IPS-18a (cell line): Measurements from ENCODE around the gene SLC27A2.

Experiments used
- H3K27ac ChIP-seq: one replicate; pipeline ENCODE4 v1.5.1; 2013; ENCODE audit warnings: low read length
- H3K27me3 ChIP-seq: one replicate; pipeline ENCODE4 v1.6.1; 2013; ENCODE audit warnings: mild to moderate bottlenecking, low read length; ENCODE audit not compliant: control insufficient read depth, insufficient read depth
- H3K36me3 ChIP-seq: one replicate; pipeline ENCODE4 v1.6.1; 2013; ENCODE audit warnings: low read depth, low read length; ENCODE audit not compliant: control insufficient read depth
- H3K4me1 ChIP-seq: one replicate; pipeline ENCODE4 v1.6.1; 2013; ENCODE audit warnings: low read depth, low read length; ENCODE audit not compliant: control insufficient read depth
- H3K4me3 ChIP-seq: one replicate; pipeline ENCODE4 v1.5.1; 2013; ENCODE audit warnings: low read length
- H3K9ac ChIP-seq: one replicate; pipeline ENCODE4 v1.6.1; 2013; ENCODE audit warnings: mild to moderate bottlenecking, low read length, moderate library complexity
- H3K9me3 ChIP-seq: one replicate; pipeline ENCODE4 v1.6.1; 2013; ENCODE audit warnings: low read depth, low read length; ENCODE audit not compliant: control insufficient read depth

SLC27A2 gene

DNA sequence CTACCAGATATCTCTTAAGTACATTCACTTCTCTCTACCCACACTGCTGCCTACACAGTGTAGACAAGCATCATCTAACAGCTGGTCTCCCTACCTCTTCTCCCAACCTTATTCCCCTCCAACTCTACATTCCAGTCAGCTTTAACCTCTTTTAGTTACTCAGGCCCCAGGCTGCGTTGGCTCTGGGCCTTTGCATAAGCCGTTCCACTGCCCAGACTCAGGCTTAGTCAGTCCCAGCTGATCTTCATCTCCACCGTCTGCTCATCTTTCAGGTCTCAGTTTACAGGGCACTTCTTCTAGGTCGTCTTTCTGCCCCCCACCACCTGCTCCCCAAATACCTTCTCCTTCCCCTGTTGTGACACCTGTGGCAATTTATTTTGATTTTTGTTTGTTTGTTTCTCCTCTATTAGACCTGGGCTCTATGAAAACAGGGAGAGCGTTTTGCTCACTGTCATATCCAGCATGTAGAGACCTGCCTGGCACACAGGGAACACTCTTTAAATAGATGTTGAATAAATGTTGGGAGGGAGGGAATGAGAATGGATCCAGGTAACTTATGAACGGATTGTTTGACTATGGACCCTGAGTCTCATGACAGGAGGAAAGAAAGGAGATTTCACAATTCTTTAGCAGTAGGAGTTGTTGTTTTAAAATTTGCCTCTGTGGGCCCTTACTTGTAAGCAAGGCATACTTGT is 11.1 kb downstream of the SLC27A2 start:
- Histone ChIP-seq H3K9me3 (no peaks in the 10 kb centered on the region), H3K4me3 (no peak overlapping the region), H3K36me3 (no peaks in the 10 kb centered on the region), H3K9ac (no peak overlapping the region), H3K27me3 (no peaks in the 10 kb centered on the region), H3K4me1 (no peaks in the 10 kb centered on the region), H3K27ac (no peak overlapping the region)

DNA sequence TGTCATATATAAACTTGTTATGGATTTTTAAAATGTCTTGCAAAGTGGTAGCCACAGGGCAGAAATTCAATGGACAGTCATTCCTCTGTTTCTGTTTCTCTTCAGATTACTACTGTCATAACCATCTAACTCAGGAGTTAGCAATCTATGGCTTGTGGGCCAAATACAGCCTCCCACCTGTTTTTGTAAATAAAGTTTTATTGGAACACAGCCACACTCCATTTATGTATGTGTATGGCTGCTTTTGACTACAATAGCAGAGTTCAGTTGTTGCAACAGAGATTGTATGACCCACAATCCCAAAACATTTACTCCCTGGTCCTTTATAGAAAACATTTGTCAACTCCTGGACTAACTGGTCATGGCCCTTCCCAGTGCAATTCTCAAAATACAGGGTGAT is 20.0 kb downstream of the SLC27A2 start:
- Histone ChIP-seq H3K36me3 (peaks cover 3% of the 10 kb centered on the region), H3K27ac (no peak overlapping the region), H3K9me3 (no peaks in the 10 kb centered on the region), H3K9ac (no peak overlapping the region), H3K27me3 (no peaks in the 10 kb centered on the region), H3K4me3 (no peak overlapping the region), H3K4me1 (no peaks in the 10 kb centered on the region)

DNA sequence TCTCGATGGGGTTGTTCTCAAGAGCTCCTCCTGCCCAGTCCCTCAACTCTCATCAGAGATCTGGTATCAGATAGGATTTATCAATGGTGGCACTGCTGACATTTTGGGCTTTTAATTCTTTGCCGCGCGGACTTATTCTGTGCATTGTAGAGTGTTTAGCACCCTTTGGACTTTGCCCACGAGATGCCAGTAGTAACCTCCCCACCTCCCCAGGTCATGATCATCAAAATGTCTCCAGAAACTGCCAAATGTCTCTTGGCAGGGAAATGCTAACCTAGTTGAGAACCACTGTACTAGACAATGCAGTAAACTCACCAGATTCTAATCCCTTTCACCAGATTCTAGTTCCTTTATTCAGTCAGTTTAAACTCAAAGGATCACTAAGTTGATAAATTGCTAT is 24.0 kb downstream of the SLC27A2 start:
- H3K36me3 ChIP-seq, result peaks cover 3% of the 10 kb centered on the region
- no peaks in the 10 kb centered on the region for H3K27me3 ChIP-seq
- no peak overlapping the region for H3K9ac ChIP-seq
- peaks cover 6% of the 10 kb centered on the region for H3K4me1 ChIP-seq
- H3K4me3 ChIP-seq, result no peak overlapping the region
- H3K9me3 ChIP-seq, result no peaks in the 10 kb centered on the region
- H3K27ac ChIP-seq, result no peak overlapping the region

DNA sequence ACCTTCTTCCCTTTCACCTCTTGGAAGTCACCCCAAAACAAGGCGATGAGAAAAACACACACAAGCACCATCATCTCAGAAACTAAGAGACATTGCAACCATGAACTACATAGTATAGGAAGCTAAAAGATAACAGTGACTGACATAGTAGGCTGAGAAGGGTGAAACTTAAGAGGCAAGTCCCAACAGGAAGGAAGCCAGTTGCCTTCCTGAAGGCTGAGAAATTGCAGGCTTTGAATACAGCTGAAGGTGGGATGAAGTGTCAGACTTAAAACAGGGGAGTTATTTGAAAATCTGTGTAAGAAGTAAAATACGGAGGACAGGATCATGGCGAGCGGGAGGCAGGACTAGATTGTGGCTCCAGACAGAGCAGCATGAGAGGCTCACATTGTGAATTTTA is 27.8 kb downstream of the SLC27A2 start:
- peaks cover 3% of the 10 kb centered on the region for H3K36me3 ChIP-seq

DNA sequence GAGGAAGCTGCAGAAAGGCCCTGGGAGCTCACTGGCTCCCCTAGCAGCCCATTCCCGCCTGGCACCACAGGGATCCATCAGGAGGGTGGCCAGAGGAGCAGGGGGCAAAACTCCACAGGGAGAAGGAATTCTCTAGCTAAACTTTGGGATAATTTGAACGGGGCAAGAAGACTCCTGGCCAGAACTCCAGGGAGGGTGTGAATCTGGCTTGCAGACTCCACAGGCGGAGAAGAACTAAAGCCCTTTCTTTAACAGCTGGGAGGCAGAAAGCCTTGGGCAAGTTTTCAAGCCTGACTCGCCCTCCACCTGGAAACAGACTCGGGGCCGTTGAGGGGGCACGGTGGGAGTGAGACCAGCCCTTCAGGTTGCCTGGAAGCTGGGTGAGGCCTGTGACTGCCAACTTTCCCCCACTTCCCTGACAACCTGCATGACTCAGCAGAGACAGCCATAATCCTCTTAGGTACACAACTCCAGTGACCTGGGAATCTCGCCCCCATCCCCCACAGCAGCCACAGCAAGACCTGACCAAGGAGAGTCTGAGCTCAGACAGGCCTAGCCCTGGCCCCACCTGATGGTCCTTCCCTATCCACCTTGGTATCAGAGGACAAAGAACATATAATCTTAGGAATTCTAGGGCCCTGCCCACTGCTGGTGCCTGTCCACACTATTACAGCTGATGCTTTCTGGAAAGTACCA is 28.6 kb downstream of the SLC27A2 start:
- H3K4me3 ChIP-seq, result no peak overlapping the region
- H3K27me3 ChIP-seq, result no peaks in the 10 kb centered on the region
- peaks cover 6% of the 10 kb centered on the region for H3K4me1 ChIP-seq
- H3K9me3 ChIP-seq, result no peaks in the 10 kb centered on the region
- H3K9ac ChIP-seq, result no peak overlapping the region
- H3K27ac ChIP-seq, result no peak overlapping the region
- no peaks in the 10 kb centered on the region for H3K36me3 ChIP-seq

More for the DNA sequence above, 27.8 kb downstream of the SLC27A2 start:
- Histone ChIP-seq H3K27me3 (no peaks in the 10 kb centered on the region), H3K4me3 (no peak overlapping the region), H3K27ac (no peak overlapping the region), H3K9me3 (no peaks in the 10 kb centered on the region), H3K9ac (no peak overlapping the region), H3K4me1 (peaks cover 6% of the 10 kb centered on the region)

DNA sequence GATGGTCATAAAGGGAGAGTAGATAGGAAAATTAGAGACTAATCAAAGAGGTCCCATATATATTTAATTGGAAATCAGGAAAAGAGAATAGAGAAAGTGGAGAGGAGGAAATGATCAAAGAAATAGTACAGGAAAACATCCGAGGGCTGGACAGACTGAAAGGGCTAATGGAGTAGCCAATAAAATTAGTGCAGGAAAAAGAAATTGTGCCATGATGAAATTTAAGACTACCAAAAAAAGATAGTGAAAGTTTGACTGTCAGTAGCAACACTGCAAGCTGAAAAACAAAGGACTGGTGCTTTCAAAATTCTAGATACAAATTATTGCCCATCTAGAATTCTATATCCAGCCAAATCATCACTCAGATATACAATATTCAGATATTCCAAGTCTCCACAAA is 36.3 kb downstream of the SLC27A2 start:
- Histone ChIP-seq H3K4me1 (no peaks in the 10 kb centered on the region), H3K4me3 (no peak overlapping the region), H3K36me3 (no peaks in the 10 kb centered on the region), H3K27me3 (no peaks in the 10 kb centered on the region), H3K9me3 (no peaks in the 10 kb centered on the region), H3K27ac (no peak overlapping the region), H3K9ac (no peak overlapping the region)

DNA sequence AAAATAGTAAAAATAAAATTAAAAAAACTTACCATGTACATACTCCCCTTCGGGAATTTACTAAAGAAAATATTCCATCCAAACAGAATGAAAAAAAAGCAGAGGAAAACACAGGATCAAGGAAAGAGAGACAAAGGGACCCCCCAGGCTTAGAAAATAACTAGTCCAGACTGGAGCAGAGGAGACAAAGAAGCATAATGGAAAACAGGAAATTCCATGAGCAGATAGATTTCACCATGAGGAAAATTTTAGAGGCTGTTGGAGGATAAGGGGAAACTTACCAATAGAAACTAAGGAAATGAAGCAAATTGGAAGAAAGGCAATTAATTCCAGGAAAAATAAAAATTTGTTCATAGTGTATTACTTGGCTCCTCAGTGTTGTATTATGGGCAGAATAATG is 36.7 kb downstream of the SLC27A2 start:
- no peaks in the 10 kb centered on the region for H3K9me3 ChIP-seq
- H3K27ac ChIP-seq, result no peak overlapping the region
- no peak overlapping the region for H3K9ac ChIP-seq
- no peak overlapping the region for H3K4me3 ChIP-seq
- no peaks in the 10 kb centered on the region for H3K4me1 ChIP-seq
- H3K27me3 ChIP-seq, result no peaks in the 10 kb centered on the region
- H3K36me3 ChIP-seq, result no peaks in the 10 kb centered on the region

DNA sequence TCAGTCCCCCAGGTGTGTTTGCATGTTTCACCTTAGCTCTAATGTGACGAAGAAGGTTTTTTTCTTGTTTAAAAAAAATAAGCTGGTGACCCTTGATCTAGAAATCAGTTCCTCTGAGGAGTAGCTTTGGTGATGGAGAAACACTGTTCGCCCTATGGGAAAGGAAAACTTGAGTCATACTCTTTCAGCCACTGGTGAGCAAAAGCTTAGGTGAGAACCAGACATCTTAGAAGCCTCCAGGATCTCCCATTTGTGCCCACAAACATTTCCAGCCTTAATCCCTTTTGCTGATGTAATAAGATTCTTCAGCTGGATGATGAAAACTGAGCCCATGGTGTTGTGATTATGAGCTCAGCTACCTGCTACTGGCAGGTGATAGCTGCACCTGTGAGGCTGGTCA is 37.8 kb downstream of the SLC27A2 start:
- no peaks in the 10 kb centered on the region for H3K4me1 ChIP-seq
- H3K4me3 ChIP-seq, result no peak overlapping the region
- no peaks in the 10 kb centered on the region for H3K27me3 ChIP-seq
- no peaks in the 10 kb centered on the region for H3K36me3 ChIP-seq
- no peak overlapping the region for H3K9ac ChIP-seq
- no peaks in the 10 kb centered on the region for H3K9me3 ChIP-seq
- no peak overlapping the region for H3K27ac ChIP-seq

DNA sequence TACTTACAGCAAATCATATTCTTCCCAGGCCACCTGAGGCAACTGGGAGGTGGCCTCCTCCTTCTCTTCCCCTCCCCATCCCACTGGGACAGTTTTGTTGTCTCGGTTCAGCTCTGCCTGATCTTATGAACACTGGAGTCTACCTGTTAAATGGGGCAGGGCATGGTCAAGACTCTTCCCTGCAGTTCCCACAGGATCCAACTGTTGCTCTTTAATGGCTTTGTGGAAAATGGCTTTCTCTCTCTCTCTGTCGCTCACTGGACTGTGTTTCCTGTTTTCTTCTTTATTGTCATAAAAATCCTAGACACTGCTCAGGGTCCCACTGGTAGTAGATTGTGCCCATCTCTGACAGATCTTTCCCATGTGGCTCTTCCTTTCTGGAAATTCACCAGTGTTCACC is 40.2 kb downstream of the SLC27A2 start:
- H3K27me3 ChIP-seq, result no peaks in the 10 kb centered on the region
- H3K4me1 ChIP-seq, result no peaks in the 10 kb centered on the region
- no peaks in the 10 kb centered on the region for H3K36me3 ChIP-seq
- no peaks in the 10 kb centered on the region for H3K9me3 ChIP-seq
- no peak overlapping the region for H3K9ac ChIP-seq
- no peak overlapping the region for H3K27ac ChIP-seq
- H3K4me3 ChIP-seq, result no peak overlapping the region

DNA sequence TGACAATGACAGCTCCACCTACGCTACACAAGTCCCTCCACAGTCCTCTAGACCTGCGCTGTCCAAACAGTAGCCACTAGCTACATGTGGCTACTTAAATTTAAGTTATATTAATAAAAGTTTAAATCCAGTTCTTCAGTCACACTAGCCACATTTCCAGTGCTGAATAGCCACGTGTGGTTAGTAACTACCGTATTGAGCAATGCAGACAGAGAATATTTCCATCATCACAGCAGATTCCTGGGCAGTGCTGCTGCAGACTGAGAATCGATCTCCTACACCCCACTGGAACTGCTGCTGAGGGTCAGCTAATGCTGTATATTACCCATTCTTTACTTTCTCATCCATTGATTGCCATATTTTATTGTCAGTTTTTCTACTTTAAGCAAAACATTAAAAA is 42.6 kb downstream of the SLC27A2 start:
- H3K27ac ChIP-seq, result no peak overlapping the region
- H3K9ac ChIP-seq, result no peak overlapping the region
- no peak overlapping the region for H3K4me3 ChIP-seq
- no peaks in the 10 kb centered on the region for H3K4me1 ChIP-seq
- H3K36me3 ChIP-seq, result no peaks in the 10 kb centered on the region
- no peaks in the 10 kb centered on the region for H3K27me3 ChIP-seq
- no peaks in the 10 kb centered on the region for H3K9me3 ChIP-seq

DNA sequence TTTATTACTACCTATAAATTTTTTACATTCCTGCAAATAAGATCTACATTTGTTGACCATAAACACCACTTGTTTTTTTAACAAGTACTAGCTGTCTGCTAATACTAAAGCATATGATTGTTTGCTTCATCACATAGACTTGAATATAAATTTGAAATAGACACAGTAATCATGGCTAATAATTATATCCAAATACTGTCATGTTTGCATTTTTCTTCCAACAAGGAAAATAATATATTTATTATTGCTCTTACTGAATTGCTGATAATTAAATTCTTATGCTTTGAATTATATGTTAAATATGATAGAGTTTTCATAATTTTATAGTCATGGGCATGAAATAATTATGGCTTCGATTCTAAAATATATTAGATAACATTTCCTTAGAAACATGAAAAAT is 43.1 kb downstream of the SLC27A2 start:
- no peaks in the 10 kb centered on the region for H3K9me3 ChIP-seq
- H3K4me3 ChIP-seq, result no peak overlapping the region
- no peak overlapping the region for H3K9ac ChIP-seq
- H3K4me1 ChIP-seq, result no peaks in the 10 kb centered on the region
- no peak overlapping the region for H3K27ac ChIP-seq
- H3K36me3 ChIP-seq, result no peaks in the 10 kb centered on the region
- no peaks in the 10 kb centered on the region for H3K27me3 ChIP-seq

DNA sequence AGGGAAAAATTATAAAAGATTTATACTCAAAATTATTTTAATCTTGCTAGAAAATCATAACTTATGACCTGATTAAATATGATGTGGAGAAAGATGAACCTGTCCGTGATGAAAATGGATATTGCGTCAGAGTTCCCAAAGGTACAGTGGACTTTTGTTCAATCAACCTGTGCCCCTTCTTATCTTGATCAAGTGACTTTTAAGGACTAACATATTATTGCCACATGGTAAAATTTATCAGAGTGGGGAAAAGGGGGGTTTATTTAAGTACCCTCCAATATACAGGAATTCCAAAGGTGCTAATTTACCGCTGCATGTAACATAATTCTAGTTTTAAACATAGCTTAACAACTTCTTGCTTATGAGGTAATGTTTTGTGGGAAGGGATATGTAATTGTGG is 43.9 kb downstream of the SLC27A2 start:
- no peak overlapping the region for H3K27ac ChIP-seq
- no peaks in the 10 kb centered on the region for H3K27me3 ChIP-seq
- no peaks in the 10 kb centered on the region for H3K36me3 ChIP-seq
- H3K9me3 ChIP-seq, result no peaks in the 10 kb centered on the region
- no peaks in the 10 kb centered on the region for H3K4me1 ChIP-seq
- no peak overlapping the region for H3K9ac ChIP-seq
- H3K4me3 ChIP-seq, result no peak overlapping the region
